ENCODE measurements around the gene NDUFB10.
A peak's percentile ranks its signal among the peaks of the same experiment; 100 is the strongest.
"Not testable (repeated sequence)": the region's sequence is repeated elsewhere in the genome, so short reads cannot be mapped to it uniquely, and the experiment has no call there.

The NDUFB10 gene

GRCh38 chr16:1946495-1947368, 12.6 kb upstream of the NDUFB10 start:
- no peak for DNase-seq (ENCODE audit: low read depth in 2 of 2)

GRCh38 chr16:1947369-1947670, 12.0 kb upstream of the NDUFB10 start:
- no peak for DNase-seq (ENCODE audit: low read depth in 2 of 2)

GRCh38 chr16:1949507-1949906, 9.8 kb upstream of the NDUFB10 start:
- no peak for DNase-seq (ENCODE audit: low read depth in 2 of 2)

- no peak for DNase-seq (ENCODE audit: low read depth in 2 of 2)
Measured at GRCh38 chr16:1950047-1950446, 9.3 kb upstream of the NDUFB10 start.

GRCh38 chr16:1950559-1950958, 8.8 kb upstream of the NDUFB10 start:
- DNase-seq (ENCODE audit: low read depth in 2 of 2): no peak

GRCh38 chr16:1953734-1954133, 5.6 kb upstream of the NDUFB10 start:
- DNase-seq (ENCODE audit: low read depth in 2 of 2): no peak

- DNase-seq (ENCODE audit: low read depth in 2 of 2): not testable (repeated sequence)
Measured at GRCh38 chr16:1957434-1958142, 1.8 kb upstream of the NDUFB10 start.

GRCh38 chr16:1958143-1958491, 1.2 kb upstream of the NDUFB10 start:
- DNase-seq (ENCODE audit: low read depth in 2 of 2): not testable (repeated sequence)

- no peak for DNase-seq (ENCODE audit: low read depth in 2 of 2)
Measured at GRCh38 chr16:1958715-1959268, 546 bp upstream of the NDUFB10 start.

- no peak for DNase-seq (ENCODE audit: low read depth in 2 of 2)
Measured at GRCh38 chr16:1960665-1961630, 1.6 kb downstream of the NDUFB10 start.

GRCh38 chr16:1961651-1962067, 2.3 kb downstream of the NDUFB10 start:
- DNase-seq (ENCODE audit: low read depth in 2 of 2): no peak

GRCh38 chr16:1962161-1963153, 3.1 kb downstream of the NDUFB10 start:
- DNase-seq (ENCODE audit: low read depth in 2 of 2): not testable (repeated sequence)

- DNase-seq (ENCODE audit: low read depth in 2 of 2): no peak
Measured at GRCh38 chr16:1963806-1964505, 4.6 kb downstream of the NDUFB10 start.

- peak; percentile 97 for DNase-seq (ENCODE audit: low read depth in 2 of 2)
Measured at GRCh38 chr16:1964506-1965395, 5.4 kb downstream of the NDUFB10 start, which contains the start of gene RPS2. TSS of gene RPS2 (minus strand) at chr16:1964826. CDS start at chr16:1964625, 201 bp downstream.

GRCh38 chr16:1965396-1966001, 6.2 kb downstream of the NDUFB10 start:
- no peak for DNase-seq (ENCODE audit: low read depth in 2 of 2)

- DNase-seq (ENCODE audit: low read depth in 2 of 2): no peak
Measured at GRCh38 chr16:1966460-1966859, 7.1 kb downstream of the NDUFB10 start, which contains the start of gene RNF151. TSS of gene RNF151 (plus strand) at chr16:1966856. CDS start at chr16:1966882, 26 bp downstream.

GRCh38 chr16:1968146-1968953, 9.0 kb downstream of the NDUFB10 start:
- no peak for DNase-seq (ENCODE audit: low read depth in 2 of 2)
